ENCODE data around the gene ROBO1.
"Not testable (repeated sequence)": the region's sequence is repeated elsewhere in the genome, so short reads cannot be mapped to it uniquely, and the experiment has no call there.

Gene ROBO1

GRCh38 chr3:78895528-78895927, 872.3 kb downstream of the ROBO1 start:
- no peak for DNase-seq

- no peak for DNase-seq
Observed at GRCh38 chr3:78894787-78895186, 873.0 kb downstream of the ROBO1 start.

GRCh38 chr3:78893161-78893560, 874.6 kb downstream of the ROBO1 start:
- no peak for DNase-seq

GRCh38 chr3:78889348-78889747, 878.5 kb downstream of the ROBO1 start:
- no peak for DNase-seq

GRCh38 chr3:78888635-78889034, 879.2 kb downstream of the ROBO1 start:
- no peak for DNase-seq

- no peak for DNase-seq
Observed at GRCh38 chr3:78887547-78888011, 880.2 kb downstream of the ROBO1 start.

- no peak for DNase-seq
Observed at GRCh38 chr3:78887029-78887428, 880.8 kb downstream of the ROBO1 start.

GRCh38 chr3:78884567-78884966, 883.2 kb downstream of the ROBO1 start:
- not testable (repeated sequence) for DNase-seq

- no peak for DNase-seq
Observed at GRCh38 chr3:78882251-78882650, 885.5 kb downstream of the ROBO1 start.

GRCh38 chr3:78881501-78881900, 886.3 kb downstream of the ROBO1 start:
- no peak for DNase-seq

GRCh38 chr3:78880603-78881461, 887.0 kb downstream of the ROBO1 start:
- DNase-seq = no peak

- DNase-seq = no peak
Observed at GRCh38 chr3:78879295-78879860, 888.4 kb downstream of the ROBO1 start.

GRCh38 chr3:78878789-78879188, 889.0 kb downstream of the ROBO1 start:
- DNase-seq = no peak

- no peak for DNase-seq
Observed at GRCh38 chr3:78878011-78878410, 889.8 kb downstream of the ROBO1 start.

- DNase-seq = no peak
Observed at GRCh38 chr3:78875851-78876250, 891.9 kb downstream of the ROBO1 start.

- no peak for DNase-seq
Observed at GRCh38 chr3:78875436-78875835, 892.4 kb downstream of the ROBO1 start.

- no peak for DNase-seq
Observed at GRCh38 chr3:78873641-78874040, 894.2 kb downstream of the ROBO1 start.

- DNase-seq = no peak
Observed at GRCh38 chr3:78872195-78872594, 895.6 kb downstream of the ROBO1 start.

- no peak for DNase-seq
Observed at GRCh38 chr3:78871048-78871447, 896.8 kb downstream of the ROBO1 start.

GRCh38 chr3:78870484-78870883, 897.3 kb downstream of the ROBO1 start:
- no peak for DNase-seq

GRCh38 chr3:78868570-78868969, 899.2 kb downstream of the ROBO1 start:
- no peak for DNase-seq

GRCh38 chr3:78867409-78868372, 900.1 kb downstream of the ROBO1 start:
- no peak for DNase-seq
